ENCODE data around the gene MMP27.
"Not testable (repeated sequence)": the region's sequence is repeated elsewhere in the genome, so short reads cannot be mapped to it uniquely, and the experiment has no call there.

MMP27 gene

GRCh38 chr11:102705626-102706025 lies at the start of gene MMP27:
MMP27 (minus strand) TSS chr11:102705769; CDS start chr11:102705714, 55 bp downstream.
- no peak for DNase-seq (ENCODE audit: low spot score)

GRCh38 chr11:102753267-102753666 lies 47.7 kb upstream of the MMP27 start:
- FAIRE-seq (no peak), DNase-seq (ENCODE audit: low spot score) (no peak)

More at GRCh38 chr11:102705626-102706025, at the start of gene MMP27:
- FAIRE-seq = no peak

GRCh38 chr11:102751673-102752072 lies 46.1 kb upstream of the MMP27 start:
- no peak for DNase-seq (ENCODE audit: low spot score)
- no peak for FAIRE-seq

- no peak for FAIRE-seq
- DNase-seq (ENCODE audit: low spot score) = no peak
Observed at GRCh38 chr11:102749101-102749722, 43.6 kb upstream of the MMP27 start.

- not testable (repeated sequence) for FAIRE-seq; DNase-seq (ENCODE audit: low spot score)
Observed at GRCh38 chr11:102746746-102747578, 41.4 kb upstream of the MMP27 start.

GRCh38 chr11:102734650-102735049 lies 29.1 kb upstream of the MMP27 start:
- DNase-seq (ENCODE audit: low spot score) (no peak), FAIRE-seq (no peak)

- FAIRE-seq = no peak
- DNase-seq (ENCODE audit: low spot score) = peak; percentile 76
Observed at GRCh38 chr11:102733232-102733875, 27.8 kb upstream of the MMP27 start.

- DNase-seq (ENCODE audit: low spot score) = not testable (repeated sequence)
Observed at GRCh38 chr11:102730944-102731343, 25.4 kb upstream of the MMP27 start.

GRCh38 chr11:102729849-102730815 lies 24.6 kb upstream of the MMP27 start:
- DNase-seq (ENCODE audit: low spot score) = no peak
- FAIRE-seq = no peak

More at GRCh38 chr11:102730944-102731343, 25.4 kb upstream of the MMP27 start:
- peak; percentile 100 for FAIRE-seq

- FAIRE-seq = no peak
Observed at GRCh38 chr11:102727890-102728289, 22.3 kb upstream of the MMP27 start.

GRCh38 chr11:102724904-102725500 lies 19.4 kb upstream of the MMP27 start, which contains the start of gene MMP8:
MMP8 (minus strand) TSS chr11:102724954; CDS start chr11:102724855, 99 bp downstream.
- FAIRE-seq = no peak
- no peak for DNase-seq (ENCODE audit: low spot score)

More at GRCh38 chr11:102727890-102728289, 22.3 kb upstream of the MMP27 start:
- DNase-seq (ENCODE audit: low spot score) = no peak

- FAIRE-seq = no peak
- DNase-seq (ENCODE audit: low spot score) = no peak
Observed at GRCh38 chr11:102722821-102723220, 17.3 kb upstream of the MMP27 start.

GRCh38 chr11:102719620-102720277 lies 14.2 kb upstream of the MMP27 start:
- FAIRE-seq (no peak), DNase-seq (ENCODE audit: low spot score) (no peak)

- no peak for DNase-seq (ENCODE audit: low spot score)
Observed at GRCh38 chr11:102717280-102717679, 11.7 kb upstream of the MMP27 start.

GRCh38 chr11:102716527-102716926 lies 11.0 kb upstream of the MMP27 start:
- no peak for DNase-seq (ENCODE audit: low spot score)
- no peak for FAIRE-seq

More at GRCh38 chr11:102717280-102717679, 11.7 kb upstream of the MMP27 start:
- no peak for FAIRE-seq

- FAIRE-seq (no peak), DNase-seq (ENCODE audit: low spot score) (no peak)
Observed at GRCh38 chr11:102712137-102712536, 6.6 kb upstream of the MMP27 start.

- DNase-seq (ENCODE audit: low spot score) (no peak), FAIRE-seq (no peak)
Observed at GRCh38 chr11:102709201-102709945, 3.8 kb upstream of the MMP27 start.

GRCh38 chr11:102708654-102709053 lies 3.1 kb upstream of the MMP27 start:
- no peak for FAIRE-seq

GRCh38 chr11:102704841-102705240 lies 728 bp downstream of the MMP27 start:
- no peak for DNase-seq (ENCODE audit: low spot score)
- no peak for FAIRE-seq

More at GRCh38 chr11:102708654-102709053, 3.1 kb upstream of the MMP27 start:
- DNase-seq (ENCODE audit: low spot score) = no peak
